H1 (cell line): ENCODE data around the gene IGFL3. TPM values are rescaled to one million over a fixed set of nuclear protein-coding genes. Genes with fewer than 3 reads are reported as not detected.

Source experiments
- CTCF ChIA-PET: fragments of 300-600 bp; sonication (Branson Sonifier 250); formaldehyde crosslinking; loops from one replicate; lab custom pipeline; 2021; ENCODE audit not compliant: partially characterized antibody; lab: Charles Lee
- POLR2A ChIA-PET: fragments of 300-600 bp; sonication (Branson Sonifier 250); formaldehyde crosslinking; loops from one replicate; lab custom pipeline; 2021; ENCODE audit warnings: inconsistent platforms; ENCODE audit not compliant: partially characterized antibody; lab: Charles Lee
- DNase-seq, 2 experiments: peaks; one replicate each; pipeline versions ENCODE4 v3.0.0 to v3.0.0-alpha.2; 2010 to 2022; ENCODE audit warnings: low spot score in 2 of 2, low read depth in 1 of 2, mixed read lengths in 1 of 2
- FAIRE-seq: peaks from 2 replicates; lab custom pipeline; 2011; peaks lifted over from hg19 to GRCh38; lab: Jason Lieb, UNC
- H2AFZ ChIP-seq: 2 replicates; pipeline ENCODE4 v1.8.1; 2012; ENCODE audit warnings: low read length, inconsistent platforms
- H2AK5ac ChIP-seq: 2 replicates; pipeline ENCODE4 v1.6.1; 2013; ENCODE audit warnings: low read depth, low read length
- H2BK120ac ChIP-seq: replicated peaks from 2 replicates; pipeline ENCODE3; 2013; ENCODE audit warnings: low read depth, low read length, inconsistent platforms
- H2BK12ac ChIP-seq: 2 replicates; pipeline ENCODE4 v1.6.1; 2013; ENCODE audit warnings: low read depth, low read length
- H2BK15ac ChIP-seq: 2 replicates; pipeline ENCODE4 v1.6.1; 2013; ENCODE audit warnings: low read length
- H2BK20ac ChIP-seq: 2 replicates; pipeline ENCODE4 v1.6.1; 2013; ENCODE audit warnings: low read length
- H2BK5ac ChIP-seq: 2 replicates; pipeline ENCODE4 v1.6.1; 2013; ENCODE audit warnings: low read depth, low read length
- H3K14ac ChIP-seq: 2 replicates; pipeline ENCODE4 v1.6.1; 2013; ENCODE audit warnings: inconsistent platforms; ENCODE audit not compliant: insufficient read length
- H3K18ac ChIP-seq: 2 replicates; pipeline ENCODE4 v1.6.1; 2013; ENCODE audit warnings: low read length; ENCODE audit errors: extremely low read depth
- H3K23ac ChIP-seq: 2 replicates; pipeline ENCODE4 v1.6.1; 2013; ENCODE audit warnings: inconsistent platforms; ENCODE audit not compliant: insufficient read length
- H3K23me2 ChIP-seq: 2 replicates; pipeline ENCODE4 v1.6.1; 2013; ENCODE audit warnings: low read depth, low read length
- H3K27ac ChIP-seq: 2 replicates; pipeline ENCODE4 v1.6.1; 2011; ENCODE audit warnings: low read depth, low read length, inconsistent platforms
- H3K27me3 ChIP-seq, 4 experiments: replicated peaks in 1 of 4; 1 replicate in 1 of 4; 2 replicates in 3 of 4; pipeline versions ENCODE4 v1.6.1 to v1.8.1; 2011 to 2013; ENCODE audit warnings: low read length in 3 of 4, mild to moderate bottlenecking in 3 of 4, inconsistent platforms in 2 of 4, mixed read lengths in 2 of 4, moderate library complexity in 1 of 4; ENCODE audit not compliant: control insufficient read depth in 3 of 4, insufficient read depth in 3 of 4; ENCODE audit errors: extremely low read depth in 1 of 4
- H3K36me3 ChIP-seq, 4 experiments: 2 replicates each; pipeline versions ENCODE4 v1.6.1 to v1.8.1; 2011 to 2013; ENCODE audit warnings: mild to moderate bottlenecking in 4 of 4, low read length in 3 of 4, moderate library complexity in 2 of 4, control low read depth in 1 of 4, inconsistent platforms in 1 of 4; ENCODE audit not compliant: insufficient read depth in 4 of 4, control insufficient read depth in 2 of 4
- H3K4ac ChIP-seq: replicated peaks from 2 replicates; pipeline ENCODE3; 2013; ENCODE audit warnings: low read length, low read depth, mixed read lengths, inconsistent platforms; ENCODE audit not compliant: insufficient read length
- H3K4me1 ChIP-seq, 4 experiments: replicated peaks in 1 of 4; 1 replicate in 1 of 4; 2 replicates in 3 of 4; pipeline versions ENCODE4 v1.6.1 to v1.8.1; 2011 to 2013; ENCODE audit warnings: low read length in 3 of 4, inconsistent platforms in 2 of 4, mixed read lengths in 1 of 4; ENCODE audit not compliant: insufficient read depth in 4 of 4, control insufficient read depth in 3 of 4
- H3K4me2 ChIP-seq, 2 experiments: 2 replicates each; pipeline versions ENCODE4 v1.6.1 to v1.8.1; 2011 to 2013; ENCODE audit warnings: low read depth in 2 of 2, low read length in 2 of 2, control low read depth in 1 of 2, inconsistent platforms in 1 of 2, mild to moderate bottlenecking in 1 of 2; ENCODE audit not compliant: insufficient read depth in 1 of 2
- H3K4me3 ChIP-seq, 4 experiments: fragments of 200-600, 300-600 bp in 1 of 4; sonication (generic), shearing (Covaris generic), sonication (Bioruptor Twin) in 1 of 4; 2 replicates each; pipeline versions ENCODE4 v1.5.1 to v1.8.1; 2011 to 2016; ENCODE audit warnings: low read length in 4 of 4, low read depth in 3 of 4, control low read depth in 2 of 4, inconsistent platforms in 2 of 4, mild to moderate bottlenecking in 2 of 4, mixed read lengths in 1 of 4, moderate library complexity in 1 of 4; ENCODE audit not compliant: insufficient read depth in 2 of 4; ENCODE audit errors: extremely low read depth in 1 of 4
- H3K56ac ChIP-seq: replicated peaks from 2 replicates; pipeline ENCODE3; 2013; ENCODE audit warnings: low read depth, mild to moderate bottlenecking, mixed read lengths, low read length, inconsistent platforms; ENCODE audit not compliant: insufficient read length
- H3K79me1 ChIP-seq: 2 replicates; pipeline ENCODE4 v1.6.1; 2013; ENCODE audit warnings: low read depth, low read length, control low read depth
- H3K79me2 ChIP-seq, 2 experiments: 2 replicates each; pipeline versions ENCODE4 v1.6.1 to v1.8.1; 2012 to 2013; ENCODE audit warnings: low read length in 2 of 2, mild to moderate bottlenecking in 2 of 2, inconsistent platforms in 1 of 2; ENCODE audit not compliant: insufficient read depth in 2 of 2, control insufficient read depth in 1 of 2
- H3K9ac ChIP-seq, 4 experiments: replicated peaks in 1 of 4; 1 replicate in 1 of 4; 2 replicates in 3 of 4; pipeline versions ENCODE4 v1.6.1 to v1.8.1; 2011 to 2013; ENCODE audit warnings: low read depth in 3 of 4, low read length in 3 of 4, control low read depth in 2 of 4, mild to moderate bottlenecking in 2 of 4, moderate library complexity in 2 of 4, inconsistent platforms in 1 of 4; ENCODE audit errors: extremely low read depth in 1 of 4
- H3K9me3 ChIP-seq, 2 experiments: 2 replicates each; pipeline versions ENCODE4 v1.6.1 to v1.8.1; 2012 to 2013; ENCODE audit warnings: mild to moderate bottlenecking in 2 of 2, moderate library complexity in 2 of 2, control low read depth in 1 of 2, inconsistent platforms in 1 of 2, low read depth in 1 of 2, low read length in 1 of 2, mixed read lengths in 1 of 2; ENCODE audit not compliant: insufficient read depth in 2 of 2
- H4K20me1 ChIP-seq, 2 experiments: replicated peaks in 1 of 2; 2 replicates each; pipeline versions ENCODE3 to v1.8.1; 2011 to 2013; ENCODE audit warnings: inconsistent platforms in 2 of 2, low read length in 2 of 2, mild to moderate bottlenecking in 1 of 2; ENCODE audit not compliant: insufficient read depth in 2 of 2, control insufficient read depth in 1 of 2
- H4K5ac ChIP-seq: 2 replicates; pipeline ENCODE4 v1.6.1; 2013; ENCODE audit warnings: low read length, low read depth, mixed read lengths, inconsistent platforms; ENCODE audit not compliant: insufficient read length
- H4K8ac ChIP-seq: 2 replicates; pipeline ENCODE4 v1.8.0; 2013; ENCODE audit warnings: mild to moderate bottlenecking, moderate library complexity, low read length, inconsistent platforms; ENCODE audit not compliant: insufficient read depth; ENCODE audit errors: extremely low read depth
- H4K91ac ChIP-seq: replicated peaks from 2 replicates; pipeline ENCODE3; 2013; ENCODE audit warnings: low read length, mixed read lengths, inconsistent platforms; ENCODE audit not compliant: insufficient read length
- CBX8 ChIP-seq: fragments of 300-800, 300-1000 bp; sonication (generic); IDR thresholded peaks from 2 replicates; pipeline ENCODE4 v1.7.1; 2016; ENCODE audit warnings: low read depth, low read length, borderline replicate concordance
- CHD2 ChIP-seq: IDR thresholded peaks from 2 replicates; pipeline ENCODE4 v1.6.1; 2012; ENCODE audit warnings: low read length, improper control_type of control experiment
- CREB1 ChIP-seq: IDR thresholded peaks from 2 replicates; pipeline ENCODE4 v1.6.1; 2012; ENCODE audit warnings: inconsistent platforms
- GTF2F1 ChIP-seq: IDR thresholded peaks from 2 replicates; pipeline ENCODE4 v1.6.1; 2012; ENCODE audit warnings: low read depth, low read length, improper control_type of control experiment, borderline replicate concordance
- JUND ChIP-seq: IDR thresholded peaks from 2 replicates; pipeline ENCODE4 v1.6.1; 2011; ENCODE audit warnings: mild to moderate bottlenecking, improper control_type of control experiment, low read length
- KDM5A ChIP-seq: fragments of 200-600 bp; IDR thresholded peaks from 2 replicates; pipeline ENCODE4 v1.7.1; 2012; ENCODE audit warnings: mild to moderate bottlenecking, low read length, inconsistent platforms, mixed read lengths
- MAFK ChIP-seq: IDR thresholded peaks from 2 replicates; pipeline ENCODE4 v1.6.1; 2012; ENCODE audit warnings: low read depth, mild to moderate bottlenecking, improper control_type of control experiment, low read length
- RXRA ChIP-seq: IDR thresholded peaks from 2 replicates; pipeline ENCODE4 v1.6.1; 2011; ENCODE audit warnings: low read depth, mild to moderate bottlenecking, low read length, moderate library complexity; ENCODE audit not compliant: insufficient read depth
- SP1 ChIP-seq: IDR thresholded peaks from 2 replicates; pipeline ENCODE4 v1.6.1; 2011; ENCODE audit warnings: low read depth, low read length
- SP4 ChIP-seq: IDR thresholded peaks from 2 replicates; pipeline ENCODE4 v1.6.1; 2012; ENCODE audit warnings: low read length, inconsistent platforms
- SRF ChIP-seq: IDR thresholded peaks from 2 replicates; pipeline ENCODE4 v1.6.1; 2011; ENCODE audit warnings: mild to moderate bottlenecking, low read depth, low read length, moderate library complexity
- TAF7 ChIP-seq: optimal IDR thresholded peaks from 2 replicates; pipeline ENCODE3; 2011; ENCODE audit warnings: low read depth, mild to moderate bottlenecking, inconsistent platforms, low read length, moderate library complexity, borderline replicate concordance
- TBP ChIP-seq: IDR thresholded peaks from 2 replicates; pipeline ENCODE4 v1.6.1; 2011; ENCODE audit warnings: low read depth, low read length, improper control_type of control experiment
- TEAD4 ChIP-seq: IDR thresholded peaks from 2 replicates; pipeline ENCODE4 v1.6.1; 2012; ENCODE audit warnings: low read depth, low read length, inconsistent platforms, mixed read lengths
- WGBS, 2 experiments: shearing (Covaris generic) in 1 of 2; methylation state at CpG; one replicate each; pipeline versions ENCODE4 v1.1.6 to v1.1.7; 2013 to 2015; ENCODE audit warnings: low lambda C conversion rate in 2 of 2, mixed read lengths in 2 of 2, inconsistent platforms in 1 of 2, low coverage in 1 of 2, missing lambda C conversion rate in 1 of 2; ENCODE audit not compliant: insufficient replicate concordance in 2 of 2, insufficient coverage in 1 of 2, insufficient read length in 1 of 2; ENCODE audit errors: extremely low coverage in 1 of 2, missing lambda C conversion rate in 1 of 2; 5-methylcytosine and 5-hydroxymethylcytosine counted together
- polyA plus RNA-seq, 7 experiments: library from polyadenylated mRNA; depleted of rRNA in 3 of 7; stranded (reverse) in 5 of 7; unstranded in 2 of 7; fragments of >200 nt in 5 of 7; fragments of 200-250 nt in 2 of 7; gene quantifications; 1 replicate in 5 of 7; 2 replicates in 1 of 7; 4 replicates in 1 of 7; pipeline versions ENCODE4 v1.2.1 to v1.2.3, GENCODE V29; 2011 to 2013; ENCODE audit warnings: missing spikeins in 2 of 7, mixed read lengths in 2 of 7
- total RNA-seq: library from RNA; stranded (reverse); fragmentation: NEBNext Ultra II Directional; extraction: Animal tissue kit (Norgen Biotek cat#: 25700); gene quantifications from 2 replicates; pipeline ENCODE4 v1.2.1, GENCODE V29; 2021

The IGFL3 gene
- total and polyA plus RNA-seq, 2 of the 8 experiments (the other 6 are each of a cell fraction or from before 2014, with no cell fraction given), result 0.12 TPM; not detected in 1

- H3K27me3 ChIP-seq, result no peaks in the 10 kb centered on the region; a peak in 1 of 7 replicates
- H2AK5ac ChIP-seq, result peak overlapping the region; percentile 100
- DNase-seq, result peak; percentile 53 to 57
- H4K5ac ChIP-seq, result peak overlapping the region; percentile 2
- no peak overlapping the region for H2AFZ ChIP-seq
- H3K23ac ChIP-seq, result no peak overlapping the region
- peak overlapping the region; percentile 71 to 88 for H3K4me2 ChIP-seq
- peak overlapping the region; percentile 0 to 56 (median 34); a peak in 6 of 8 replicates for H3K4me3 ChIP-seq
- H3K23me2 ChIP-seq, result no peaks in the 10 kb centered on the region; the same call in none of the 2 replicates
- FAIRE-seq, result peak; percentile 100
- H2BK20ac ChIP-seq, result peak overlapping the region; percentile 94; the same call in 1 of the 2 replicates
- no peaks in the 10 kb centered on the region for H3K36me3 ChIP-seq
- peaks cover 5 to 18% (median 8%) of the 10 kb centered on the region in 4 experiments for H3K4me1 ChIP-seq
- peaks cover 0 to 5% of the 10 kb centered on the region in 2 experiments; a peak in 1 of 4 replicates for H3K9me3 ChIP-seq
- no peaks in the 10 kb centered on the region for H3K79me2 ChIP-seq
- H4K20me1 ChIP-seq, result no peaks in the 10 kb centered on the region
- H4K91ac ChIP-seq, result peak overlapping the region; percentile 98
- H3K27ac ChIP-seq, result peak overlapping the region; percentile 98
- peak overlapping the region; percentile 99 for H2BK5ac ChIP-seq
- ChIA-PET CTCF (interaction anchor here (0.9 to 1.4 kb wide), 2 partner anchors 71 to 1415 kb away, joined by 3 read pairs; no protein-coding TSS in a partner anchor), POLR2A (interaction anchor here (0.6 to 2.8 kb wide), 31 partner anchors 9 to 231 kb away, joined by 3 to 18 read pairs (median 5); partner anchors contain the start of genes IGFL2, IGFL3 and MYPOP)
- peak overlapping the region; percentile 69 to 98 (median 80) for H3K9ac ChIP-seq
- peak overlapping the region; percentile 95 for H4K8ac ChIP-seq
- peak overlapping the region; percentile 76 for H2BK120ac ChIP-seq
- peak overlapping the region; percentile 42 for H3K14ac ChIP-seq
- H3K18ac ChIP-seq, result peak overlapping the region; percentile 98
- H3K56ac ChIP-seq, result no peak overlapping the region
- WGBS, 2 experiments, result 34% methylated on average over 6 of the region's 6 CpGs; no CpG with 5 or more reads in 1 of the 2 experiments
- no peaks in the 10 kb centered on the region for H3K79me1 ChIP-seq
- peak overlapping the region; percentile 37 for H3K4ac ChIP-seq
- no peak overlapping the region for H2BK15ac ChIP-seq
- peak overlapping the region; percentile 100 for H2BK12ac ChIP-seq
- TF ChIP-seq GTF2F1 (peak; percentile 96), CBX8 (no peak), TBP (peak; percentile 96), TEAD4 (peak; percentile 90), RXRA (no peak), MAFK (peak; percentile 50), CHD2 (peak; percentile 26; the same call in 1 of the 2 replicates), JUND (peak; percentile 70), KDM5A (no peak), CREB1 (peak; percentile 13; the same call in 1 of the 2 replicates), SRF (peak; percentile 99), SP4 (peak; percentile 56; the same call in 1 of the 2 replicates), SP1 (peak; percentile 84; the same call in 1 of the 2 replicates), TAF7 (peak; percentile 28)
Measured at GRCh38 chr19:46133101-46133627, 8.7 kb upstream of the IGFL3 start.
